ENCODE data around the gene ARF1.

The ARF1 gene

GRCh38 chr1:228144193-228144992, 61.9 kb downstream of the ARF1 start:
- Histone ChIP-seq H3K9me3 (ENCODE audit: severe bottlenecking) (no peaks in the 10 kb centered on the region), H3K27me3 (ENCODE audit: insufficient read depth, low read depth, severe bottlenecking) (no peaks in the 10 kb centered on the region), H3K27ac (peak overlapping the region; percentile 66), H3K36me3 (peaks cover 10% of the 10 kb centered on the region), H3K4me3 (ENCODE audit: low read depth, low read length) (peak overlapping the region; percentile 7; the same call in 1 of the 2 replicates)
- peak; percentile 62 for DNase-seq
- TF ChIP-seq, protein P1, sequence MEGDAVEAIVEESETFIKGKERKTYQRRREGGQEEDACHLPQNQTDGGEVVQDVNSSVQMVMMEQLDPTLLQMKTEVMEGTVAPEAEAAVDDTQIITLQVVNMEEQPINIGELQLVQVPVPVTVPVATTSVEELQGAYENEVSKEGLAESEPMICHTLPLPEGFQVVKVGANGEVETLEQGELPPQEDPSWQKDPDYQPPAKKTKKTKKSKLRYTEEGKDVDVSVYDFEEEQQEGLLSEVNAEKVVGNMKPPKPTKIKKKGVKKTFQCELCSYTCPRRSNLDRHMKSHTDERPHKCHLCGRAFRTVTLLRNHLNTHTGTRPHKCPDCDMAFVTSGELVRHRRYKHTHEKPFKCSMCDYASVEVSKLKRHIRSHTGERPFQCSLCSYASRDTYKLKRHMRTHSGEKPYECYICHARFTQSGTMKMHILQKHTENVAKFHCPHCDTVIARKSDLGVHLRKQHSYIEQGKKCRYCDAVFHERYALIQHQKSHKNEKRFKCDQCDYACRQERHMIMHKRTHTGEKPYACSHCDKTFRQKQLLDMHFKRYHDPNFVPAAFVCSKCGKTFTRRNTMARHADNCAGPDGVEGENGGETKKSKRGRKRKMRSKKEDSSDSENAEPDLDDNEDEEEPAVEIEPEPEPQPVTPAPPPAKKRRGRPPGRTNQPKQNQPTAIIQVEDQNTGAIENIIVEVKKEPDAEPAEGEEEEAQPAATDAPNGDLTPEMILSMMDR (IDR thresholded peaks at IDR 0.05; ENCODE audit: low read depth, low read length): no peak

DNA sequence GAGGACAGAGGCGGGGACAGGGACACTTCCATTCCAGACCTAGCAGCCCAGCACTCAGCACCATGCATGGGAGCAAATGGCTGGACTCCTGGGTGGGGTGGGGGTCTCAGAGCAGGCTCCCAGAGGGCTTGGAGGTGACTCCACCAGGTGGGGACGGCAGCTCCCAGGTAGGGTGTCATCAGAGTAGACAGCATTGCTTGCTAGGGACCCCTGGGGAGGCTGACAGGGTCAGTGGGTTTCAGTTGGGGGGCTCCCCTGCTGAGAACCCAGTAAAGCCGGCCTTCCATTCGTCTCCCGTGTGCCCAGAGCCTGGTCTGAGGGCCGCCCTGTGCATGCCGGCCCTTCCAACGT, 62.5 kb downstream of the ARF1 start:
- TF ChIP-seq, protein P1 (IDR thresholded peaks at IDR 0.05; ENCODE audit: low read depth, low read length): no peak
- peak overlapping the region; percentile 66 for H3K27ac ChIP-seq
- peaks cover 10% of the 10 kb centered on the region for H3K36me3 ChIP-seq
- H3K27me3 ChIP-seq (ENCODE audit: insufficient read depth, low read depth, severe bottlenecking): no peaks in the 10 kb centered on the region
- no peak for DNase-seq
- H3K9me3 ChIP-seq (ENCODE audit: severe bottlenecking): no peaks in the 10 kb centered on the region
- H3K4me3 ChIP-seq (ENCODE audit: low read depth, low read length): no peak overlapping the region

- H3K27me3 ChIP-seq (ENCODE audit: insufficient read depth, low read depth, severe bottlenecking): no peaks in the 10 kb centered on the region
- no peaks in the 10 kb centered on the region for H3K9me3 ChIP-seq (ENCODE audit: severe bottlenecking)
- no peak overlapping the region for H3K4me3 ChIP-seq (ENCODE audit: low read depth, low read length)
- no peak for DNase-seq
- H3K36me3 ChIP-seq: peaks cover 10% of the 10 kb centered on the region
- TF ChIP-seq, protein P1 (IDR thresholded peaks at IDR 0.05; ENCODE audit: low read depth, low read length): no peak
- no peak overlapping the region; the same call in 1 of the 2 replicates for H3K27ac ChIP-seq
These were observed 63.2 kb downstream of the ARF1 start for GRCh38 chr1:228145463-228146416.

DNA sequence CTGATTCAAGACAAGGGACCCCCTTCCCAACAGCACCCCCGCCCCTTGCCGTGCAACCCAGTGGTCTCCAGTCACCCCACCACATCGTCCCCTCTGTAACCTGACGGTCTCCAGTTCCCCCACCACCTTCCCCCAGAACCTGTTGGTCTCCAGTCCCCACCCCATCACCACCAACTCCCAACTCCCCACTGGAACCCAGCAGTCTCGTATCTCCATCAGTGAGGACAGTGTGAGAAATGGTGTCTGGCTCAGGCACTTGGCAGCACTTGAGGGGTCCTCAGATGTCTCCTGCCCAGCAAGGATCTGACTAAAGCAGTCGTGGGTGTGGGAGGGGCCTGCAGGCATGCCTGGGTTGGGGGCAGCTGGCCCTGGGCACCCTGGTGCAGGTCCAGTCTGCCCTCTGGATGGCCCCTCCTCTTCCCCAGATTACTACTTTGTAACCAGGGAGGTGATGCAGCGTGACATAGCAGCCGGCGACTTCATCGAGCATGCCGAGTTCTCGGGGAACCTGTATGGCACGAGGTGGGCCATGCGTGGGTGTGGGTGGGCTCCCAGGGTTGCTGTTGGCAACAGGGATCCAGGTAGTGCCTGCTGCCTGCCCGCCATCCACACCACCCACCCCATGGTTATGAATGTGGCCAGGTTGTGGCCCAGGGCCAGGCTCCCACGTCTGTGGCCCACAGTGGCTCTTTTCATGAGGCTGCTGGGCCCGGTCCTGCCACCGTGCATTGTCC, 64.1 kb downstream of the ARF1 start:
- no peak overlapping the region for H3K27ac ChIP-seq
- H3K36me3 ChIP-seq: peaks cover 10% of the 10 kb centered on the region
- no peaks in the 10 kb centered on the region for H3K9me3 ChIP-seq (ENCODE audit: severe bottlenecking)
- no peak overlapping the region for H3K4me3 ChIP-seq (ENCODE audit: low read depth, low read length)
- TF ChIP-seq, protein P1 (IDR thresholded peaks at IDR 0.05; ENCODE audit: low read depth, low read length): no peak
- H3K27me3 ChIP-seq (ENCODE audit: insufficient read depth, low read depth, severe bottlenecking): no peaks in the 10 kb centered on the region
- DNase-seq: no peak

- no peak for DNase-seq
- Histone ChIP-seq H3K27ac (no peak overlapping the region), H3K4me3 (ENCODE audit: low read depth, low read length) (no peak overlapping the region), H3K9me3 (ENCODE audit: severe bottlenecking) (no peaks in the 10 kb centered on the region), H3K36me3 (peaks cover 5% of the 10 kb centered on the region), H3K27me3 (ENCODE audit: insufficient read depth, low read depth, severe bottlenecking) (no peaks in the 10 kb centered on the region)
- TF ChIP-seq, protein P1 (IDR thresholded peaks at IDR 0.05; ENCODE audit: low read depth, low read length): no peak
These were observed 64.7 kb downstream of the ARF1 start for GRCh38 chr1:228147151-228147693.
